Left hindlimb (tissue), 1 donor: ENCODE data around the gene CST1.
"Not testable (repeated sequence)": the region's sequence is repeated elsewhere in the genome, so short reads cannot be mapped to it uniquely, and the experiment has no call there.

ENCODE experiments used
- DNase-seq: peaks from one replicate; pipeline ENCODE4 v3.0.0-alpha.2; 2018

Gene CST1

DNA sequence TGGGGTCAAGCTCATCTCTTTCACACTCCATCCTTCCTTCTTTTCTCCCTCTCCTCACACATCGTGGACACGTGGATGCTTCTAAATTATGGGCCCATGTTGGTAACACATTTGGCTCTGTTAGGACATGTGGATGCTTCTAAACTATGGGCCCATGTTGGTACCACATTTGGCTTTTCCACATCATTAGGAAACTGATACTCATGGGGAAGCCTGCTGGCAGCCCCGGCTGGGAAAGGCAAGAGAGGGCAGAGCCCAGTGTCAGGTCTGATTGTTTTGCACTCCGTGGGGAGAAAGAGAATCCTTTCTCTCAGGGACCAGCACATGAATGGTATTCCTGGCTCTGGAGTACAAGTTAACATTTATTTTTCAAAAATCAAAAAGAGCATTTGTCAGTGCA, 4.0 kb upstream of the CST1 start:
- no peak for DNase-seq

- DNase-seq, result no peak
These were observed 2.9 kb upstream of the CST1 start for GRCh38 chr20:23753589-23753988.

GRCh38 chr20:23753194-23753548, 2.4 kb upstream of the CST1 start:
- no peak for DNase-seq

GRCh38 chr20:23752481-23753193, 1.9 kb upstream of the CST1 start:
- no peak for DNase-seq

- DNase-seq, result no peak
These were observed 1.3 kb upstream of the CST1 start for GRCh38 chr20:23752019-23752418.

DNA sequence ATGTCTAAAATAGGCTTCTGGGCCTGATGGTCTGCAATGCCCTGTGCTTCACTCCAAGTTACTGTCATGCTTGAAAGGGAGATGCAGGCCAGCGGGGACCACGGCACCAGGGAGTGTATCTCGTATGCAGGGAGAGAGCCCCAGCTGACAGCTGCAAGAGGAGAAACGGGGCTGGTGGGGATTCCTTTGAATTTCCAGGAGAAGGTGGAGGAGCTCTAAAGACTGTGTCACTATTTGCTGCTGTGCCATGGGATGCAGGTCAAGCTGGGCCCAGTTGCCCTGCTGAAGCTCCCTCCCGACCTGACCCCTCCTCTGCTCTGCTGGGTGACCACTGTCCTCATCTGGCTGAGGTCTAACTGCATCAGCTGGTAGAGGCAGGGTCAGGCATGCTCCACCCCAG, 989 bp downstream of the CST1 start:
- no peak for DNase-seq

- not testable (repeated sequence) for DNase-seq
These were observed 1.8 kb downstream of the CST1 start for GRCh38 chr20:23748975-23749374.

DNA sequence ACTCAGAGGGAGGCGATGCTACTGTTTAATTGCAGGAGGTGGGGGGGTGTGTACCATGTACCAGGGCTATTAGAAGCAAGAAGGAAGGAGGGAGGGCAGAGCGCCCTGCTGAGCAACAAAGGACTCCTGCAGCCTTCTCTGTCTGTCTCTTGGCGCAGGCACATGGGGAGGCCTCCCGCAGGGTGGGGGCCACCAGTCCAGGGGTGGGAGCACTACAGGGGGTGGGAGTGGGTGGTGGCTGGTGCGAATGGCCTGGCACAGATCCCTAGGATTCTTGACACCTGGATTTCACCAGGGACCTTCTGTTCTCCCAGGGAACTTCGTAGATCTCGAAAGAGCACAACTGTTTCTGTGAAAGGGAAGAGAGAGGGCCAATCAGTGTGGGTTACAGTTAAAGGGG, 3.2 kb downstream of the CST1 start:
- DNase-seq, result not testable (repeated sequence)

- not testable (repeated sequence) for DNase-seq
These were observed 3.6 kb downstream of the CST1 start for GRCh38 chr20:23747092-23747491.

GRCh38 chr20:23746321-23746720, 4.4 kb downstream of the CST1 start:
- DNase-seq, result no peak

GRCh38 chr20:23745247-23745646, 5.5 kb downstream of the CST1 start:
- DNase-seq, result no peak

DNA sequence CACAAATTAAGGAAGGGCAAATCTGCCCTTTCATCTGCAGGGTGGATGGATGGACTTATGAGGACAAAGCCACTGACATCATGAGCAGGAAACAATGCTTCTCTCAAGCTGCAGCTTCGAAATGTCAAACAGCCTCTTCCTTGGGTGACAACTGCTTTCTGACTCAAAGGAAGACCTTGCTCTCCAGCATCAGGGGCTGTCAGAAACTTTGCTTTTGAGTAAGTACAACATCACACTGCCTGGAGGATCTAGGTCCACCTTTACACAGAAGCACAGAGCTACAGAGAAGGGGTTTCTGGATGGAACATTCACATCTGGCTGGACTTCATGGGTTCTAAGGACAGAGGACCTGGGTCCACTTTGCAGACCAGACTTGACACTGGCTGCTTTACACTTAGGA, 5.9 kb downstream of the CST1 start:
- no peak for DNase-seq

GRCh38 chr20:23735391-23735790, 15.3 kb downstream of the CST1 start:
- DNase-seq, result not testable (repeated sequence)

DNA sequence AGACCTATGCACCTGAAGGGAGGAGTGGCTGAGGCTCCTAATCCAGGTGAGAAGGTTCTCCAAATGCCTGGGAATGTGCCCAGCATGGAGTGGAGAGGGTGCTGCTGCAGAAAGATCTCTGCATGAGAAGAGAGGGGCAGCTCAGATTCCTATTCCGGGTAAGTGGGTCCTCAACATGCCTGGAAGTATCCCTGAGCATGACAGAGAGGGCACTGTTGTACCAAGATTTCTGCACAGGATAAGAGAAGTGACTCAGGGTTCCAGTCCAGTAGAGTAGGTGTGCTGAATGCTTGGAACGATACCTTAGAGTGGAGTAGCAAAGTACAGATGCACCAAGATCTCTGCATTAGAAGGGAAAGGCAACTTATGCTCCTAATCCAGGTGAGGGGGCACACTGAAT, 15.8 kb downstream of the CST1 start:
- not testable (repeated sequence) for DNase-seq

- DNase-seq, result not testable (repeated sequence)
These were observed 16.3 kb downstream of the CST1 start for GRCh38 chr20:23734440-23734839.

GRCh38 chr20:23727016-23727415, 23.7 kb downstream of the CST1 start:
- no peak for DNase-seq

- no peak for DNase-seq
These were observed 25.6 kb downstream of the CST1 start for GRCh38 chr20:23725102-23725501.

GRCh38 chr20:23723659-23724307, 27.0 kb downstream of the CST1 start:
- DNase-seq, result not testable (repeated sequence)

GRCh38 chr20:23722851-23723250, 27.9 kb downstream of the CST1 start:
- DNase-seq, result not testable (repeated sequence)

DNA sequence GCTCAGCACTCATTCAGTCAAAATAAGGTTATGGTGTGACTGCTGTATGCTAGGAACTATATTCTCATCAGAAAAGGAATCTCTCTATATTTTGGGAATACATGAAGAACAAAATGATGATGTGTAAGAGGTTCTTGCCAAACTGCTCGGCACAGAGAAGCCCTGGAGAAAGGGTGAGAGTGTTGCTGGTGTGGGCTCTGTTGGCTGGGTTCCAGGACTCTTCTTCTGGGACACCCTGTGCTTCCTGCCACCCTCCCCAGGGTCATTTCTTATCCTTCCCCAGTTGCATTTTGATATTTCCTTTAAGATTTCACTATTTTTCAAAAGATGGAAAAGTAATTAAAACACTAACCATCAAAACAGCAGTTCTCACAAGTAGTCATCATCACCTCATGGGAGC, 28.8 kb downstream of the CST1 start:
- no peak for DNase-seq

GRCh38 chr20:23719351-23719750, 31.4 kb downstream of the CST1 start:
- not testable (repeated sequence) for DNase-seq

GRCh38 chr20:23711778-23712177, 39.0 kb downstream of the CST1 start:
- DNase-seq, result not testable (repeated sequence)

DNA sequence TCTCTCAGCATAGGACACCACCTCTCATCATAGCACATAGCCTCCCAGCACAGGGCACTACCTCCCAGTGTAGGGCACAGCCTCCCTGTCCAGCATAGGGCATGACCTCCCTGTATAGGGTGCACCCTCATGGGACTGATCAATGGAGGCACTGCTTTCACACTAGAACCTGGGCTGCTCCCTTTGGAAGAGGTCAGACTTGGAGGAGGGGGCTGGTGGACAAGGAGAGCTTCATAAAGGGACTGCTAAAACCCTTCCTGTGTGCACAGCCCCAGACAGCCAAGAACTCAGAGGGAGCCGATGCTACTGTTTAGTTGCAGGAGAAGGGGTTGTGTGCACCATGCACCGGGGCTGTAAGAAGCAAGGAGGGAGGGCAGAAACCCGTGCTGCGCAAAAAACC, 40.0 kb downstream of the CST1 start:
- DNase-seq, result no peak

GRCh38 chr20:23705895-23706294, 44.8 kb downstream of the CST1 start:
- no peak for DNase-seq

DNA sequence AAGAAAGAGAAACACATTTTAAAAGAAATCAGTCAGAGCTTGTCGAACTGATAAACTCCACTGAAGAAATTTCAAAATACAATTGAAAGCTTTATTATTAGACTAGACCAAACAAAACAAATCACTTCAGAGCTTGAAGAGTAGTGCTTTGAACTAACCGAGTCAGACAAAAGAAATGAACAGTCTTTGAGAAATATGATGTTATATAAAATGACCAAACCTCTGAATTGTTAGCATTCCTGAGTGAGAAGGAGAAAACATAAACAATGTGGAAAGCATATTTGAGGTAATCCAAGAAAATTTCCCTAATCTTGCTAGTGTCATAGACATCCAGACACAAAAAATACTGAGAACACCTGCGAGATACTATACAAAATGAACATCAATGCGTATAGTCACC, 48.7 kb downstream of the CST1 start:
- DNase-seq, result no peak
